ENCODE measurements around the gene AP1S1.
"Not testable (repeated sequence)": the region's sequence is repeated elsewhere in the genome, so short reads cannot be mapped to it uniquely, and the experiment has no call there.

The AP1S1 gene

DNA sequence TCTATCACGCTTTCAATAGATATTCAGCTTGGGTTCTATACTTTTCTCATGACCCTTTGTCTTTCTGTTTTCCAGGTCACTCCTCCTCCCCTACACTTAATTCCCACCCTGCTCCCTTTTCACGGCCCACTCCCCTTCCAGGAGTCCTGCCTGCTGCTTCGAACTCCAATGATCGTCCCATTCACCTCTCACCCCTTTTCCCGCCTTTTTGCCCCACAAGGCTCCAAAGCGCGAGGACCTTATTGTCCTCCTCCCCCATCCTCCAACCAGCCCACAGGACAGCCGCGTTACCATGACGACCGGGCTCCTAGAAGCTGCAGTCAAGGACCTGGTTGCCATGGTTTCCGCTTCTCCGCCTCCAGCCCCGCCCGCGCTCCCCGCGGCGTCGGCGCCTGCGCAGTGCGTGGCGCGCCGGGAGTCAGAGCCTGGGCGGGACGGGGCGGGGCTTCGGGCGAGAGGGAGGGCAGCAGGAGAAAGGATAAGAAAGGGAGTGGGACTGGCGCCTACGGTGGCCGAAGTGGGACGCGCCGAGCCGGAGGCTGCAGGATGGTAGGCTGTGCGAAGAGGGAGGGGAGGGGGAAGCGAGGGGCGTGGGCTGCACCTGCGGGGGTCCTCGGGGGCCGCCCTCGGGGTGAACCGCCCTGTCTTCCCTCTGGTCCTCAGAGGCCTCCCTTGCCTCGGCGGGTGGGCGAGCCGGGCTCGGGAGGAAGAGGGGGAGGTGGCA lies at the start of gene AP1S1:
Gene AP1S1, plus strand, starts transcription at position 508 of the 724 bp plus-strand sequence. Its CDS starts 39 bp downstream, at position 547.
- DNase-seq: peak; percentile 55 to 76

DNA sequence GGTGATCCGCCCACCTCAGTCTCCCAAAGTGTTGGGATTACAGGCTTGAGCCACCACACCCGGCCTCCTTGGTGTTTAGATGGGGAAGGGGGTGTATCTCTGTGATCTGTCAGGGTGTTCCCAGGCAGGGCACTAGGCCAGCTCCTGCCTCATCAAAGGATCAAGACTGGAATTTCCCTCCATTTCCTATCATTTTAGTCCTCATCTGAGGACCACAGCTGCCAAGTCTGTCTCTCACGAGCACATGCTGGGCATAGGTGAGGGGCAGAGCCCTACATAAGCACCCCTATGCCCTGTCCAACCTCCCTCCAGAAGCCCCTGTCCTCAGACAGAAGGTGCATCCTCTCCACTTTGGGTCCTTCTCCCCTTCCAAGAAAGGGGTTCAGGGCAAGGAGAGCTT lies 49.5 kb upstream of the AP1S1 start:
- no peak for DNase-seq

DNA sequence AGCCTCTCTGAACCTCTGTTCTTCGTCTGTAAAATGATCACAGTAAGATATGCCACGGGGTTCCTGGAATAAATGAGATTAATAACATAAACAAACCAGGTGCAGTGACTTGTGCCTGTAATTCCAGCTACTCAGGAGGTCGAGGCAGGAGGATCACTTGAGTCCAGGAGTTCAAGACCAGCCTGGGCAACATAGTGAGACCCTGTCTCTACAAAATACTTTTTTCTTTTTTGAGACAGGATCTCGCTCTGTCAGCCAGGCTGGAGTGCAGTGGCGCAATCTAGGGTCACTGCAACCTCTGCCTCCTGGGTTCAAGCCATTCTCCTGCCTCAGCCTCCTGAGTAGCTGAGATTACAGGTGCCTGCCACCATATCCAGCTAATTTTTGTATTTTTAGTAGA lies 49.0 kb upstream of the AP1S1 start:
- DNase-seq: not testable (repeated sequence)

DNA sequence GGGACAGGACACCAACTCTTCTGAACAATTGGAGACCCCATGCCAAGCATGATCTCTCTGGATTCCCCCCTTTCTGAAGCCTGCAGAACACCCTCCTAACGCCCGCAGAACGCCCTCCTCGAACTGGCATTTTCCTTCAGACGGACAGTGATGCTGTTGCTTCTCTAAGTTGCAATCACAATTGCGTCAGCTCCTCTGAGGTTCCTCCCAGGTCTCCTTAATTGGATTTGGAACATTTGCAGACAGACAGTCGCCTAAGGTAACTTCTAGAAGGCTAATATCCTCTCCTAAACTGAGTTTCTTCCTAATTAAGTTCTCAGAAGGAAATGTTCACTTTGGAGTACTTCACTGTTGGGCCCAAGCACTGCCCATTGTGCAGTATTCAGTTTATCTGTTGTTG lies 47.9 kb upstream of the AP1S1 start:
- DNase-seq: no peak

DNA sequence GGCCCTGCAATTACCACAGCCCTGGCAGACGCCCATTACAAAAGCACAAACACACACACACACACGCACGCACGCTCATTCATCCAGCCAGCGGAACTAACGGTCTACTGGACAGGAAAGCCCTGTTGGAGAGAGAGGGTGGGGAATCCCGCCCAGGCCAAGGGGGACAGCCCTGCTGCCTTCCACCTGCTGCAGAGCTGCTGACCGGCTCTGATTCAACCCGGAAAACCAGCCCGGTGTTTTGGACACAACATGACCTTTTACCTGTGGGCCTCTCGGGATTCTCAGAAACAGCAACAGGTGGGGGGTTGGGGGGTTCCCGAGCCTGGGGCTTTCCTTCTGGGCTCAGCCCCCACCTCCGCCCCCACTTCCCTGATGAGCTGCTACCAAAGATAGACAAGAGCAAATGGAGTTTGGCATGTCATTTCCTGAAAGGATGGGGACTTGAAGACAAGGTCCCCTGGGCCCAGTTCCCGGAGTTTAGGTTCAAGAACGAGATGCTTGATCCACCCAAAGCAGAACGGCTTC lies 45.9 kb upstream of the AP1S1 start:
- DNase-seq: peak in 1 of 2 donors; percentile 9

DNA sequence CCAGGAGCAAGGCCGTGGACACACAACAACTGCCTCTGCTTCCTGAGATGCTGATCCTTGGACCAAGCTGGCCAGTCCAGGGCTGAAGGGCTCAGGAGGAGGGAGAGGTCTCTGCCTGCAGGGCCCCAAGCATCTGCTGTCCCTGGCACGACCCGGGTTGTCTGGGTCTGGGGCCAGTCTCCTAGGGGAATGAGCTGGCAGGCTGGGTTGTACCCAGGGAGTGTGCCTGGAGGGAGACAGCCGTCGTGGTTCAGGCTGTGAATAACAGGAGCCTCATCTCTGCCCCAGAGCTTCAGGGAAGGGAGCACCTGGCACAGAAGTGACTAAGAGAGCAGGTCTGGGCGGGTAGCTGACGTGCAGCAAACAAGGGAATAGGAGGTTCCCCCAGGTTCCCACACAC lies 45.3 kb upstream of the AP1S1 start:
- DNase-seq: no peak

DNA sequence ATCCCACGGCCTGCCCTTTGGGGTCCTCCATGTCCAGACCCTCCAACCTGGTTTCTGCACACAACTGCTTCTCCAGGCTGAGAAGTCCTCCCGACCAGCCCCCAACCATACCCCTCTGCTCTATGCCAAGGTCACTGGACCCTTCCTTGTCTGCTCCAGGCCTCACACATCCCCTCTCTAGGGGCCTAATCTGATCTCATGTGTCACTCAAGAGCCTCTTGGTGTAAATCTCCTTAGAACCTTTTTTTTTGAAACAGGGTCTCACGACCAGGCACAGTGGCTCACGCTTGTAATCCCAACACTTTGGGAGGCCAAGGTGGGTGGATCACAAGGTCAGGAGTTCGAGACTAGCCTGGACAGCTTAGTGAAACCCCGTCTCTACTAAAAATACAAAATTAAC lies 44.9 kb upstream of the AP1S1 start:
- DNase-seq: no peak

DNA sequence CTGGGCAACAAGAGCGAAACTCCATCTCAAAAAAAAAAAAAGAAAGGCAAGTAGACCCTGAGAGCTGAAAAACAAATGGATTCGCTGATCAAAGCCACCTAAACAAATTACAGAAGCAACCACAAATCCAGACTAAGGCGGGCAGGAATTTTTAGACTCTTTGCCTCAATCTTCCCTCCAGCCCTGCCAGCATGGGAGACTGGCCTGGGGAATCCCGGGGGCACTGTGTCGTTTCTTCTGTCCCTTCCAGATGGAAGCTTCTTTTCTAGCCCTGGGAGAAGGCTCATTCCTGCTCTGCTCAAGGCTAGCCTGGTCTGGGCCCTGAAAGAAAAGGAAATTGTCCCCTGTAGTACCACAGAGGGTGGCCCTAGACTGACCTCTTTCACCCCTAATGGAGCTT lies 43.0 kb upstream of the AP1S1 start:
- no peak for DNase-seq

DNA sequence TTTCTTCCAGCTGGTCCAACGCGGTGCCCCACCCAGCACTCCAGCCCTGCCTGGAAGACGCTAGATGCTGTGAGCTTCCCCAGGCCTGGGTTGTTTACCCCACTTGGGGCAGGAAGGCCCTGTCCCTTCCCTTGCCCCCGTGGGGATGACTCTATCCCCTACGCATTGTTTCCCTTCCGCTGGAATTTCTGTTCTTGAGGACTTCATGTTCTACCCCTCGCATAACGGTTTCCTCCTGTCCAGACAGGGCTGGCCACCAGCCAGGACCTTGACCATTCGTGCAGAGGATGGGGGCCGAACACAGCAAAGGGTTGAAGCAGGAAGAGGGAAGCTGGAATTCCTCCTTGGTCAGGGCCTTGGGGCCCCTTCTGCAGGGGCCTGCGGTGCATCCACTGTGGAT lies 42.0 kb upstream of the AP1S1 start:
- no peak for DNase-seq

DNA sequence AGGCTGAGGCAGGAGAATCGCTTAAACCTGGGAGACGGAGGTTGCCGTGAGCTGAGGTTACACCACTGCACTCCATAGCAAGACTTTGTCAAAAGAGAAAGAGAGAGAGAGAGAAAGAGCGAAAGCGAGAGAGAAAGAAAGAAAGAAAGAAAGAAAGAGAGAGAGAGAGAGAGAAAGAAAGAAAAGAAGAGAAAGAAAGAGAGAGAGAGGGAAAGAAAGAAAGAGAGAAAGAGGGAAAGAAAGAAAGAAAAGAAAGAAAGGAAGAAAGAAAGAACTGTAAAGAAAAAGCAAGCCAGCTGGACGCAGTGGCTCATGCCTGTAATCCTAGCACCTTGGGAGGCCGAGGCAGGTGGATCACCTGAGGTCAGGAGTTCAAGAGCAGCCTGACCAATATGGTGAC lies 41.1 kb upstream of the AP1S1 start:
- not testable (repeated sequence) for DNase-seq

DNA sequence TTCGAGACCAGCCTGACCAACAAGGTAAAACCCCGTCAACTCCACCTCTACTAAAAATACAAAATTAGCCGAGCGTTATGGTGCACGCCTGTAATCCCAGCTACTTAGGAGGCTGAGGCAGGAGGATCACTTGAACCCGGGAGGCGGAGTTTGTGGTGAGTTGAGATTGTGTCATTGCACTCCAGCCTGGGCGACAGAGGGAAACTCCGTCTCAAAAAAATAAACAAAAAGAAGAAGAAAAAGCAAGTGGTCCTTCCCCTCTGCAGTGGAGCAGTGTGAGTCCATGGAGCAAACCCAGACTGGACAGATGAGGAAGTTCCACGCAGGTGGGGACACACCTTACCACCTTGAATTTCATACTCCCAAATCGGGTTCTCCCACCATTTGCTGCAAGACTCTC lies 40.4 kb upstream of the AP1S1 start:
- no peak for DNase-seq

DNA sequence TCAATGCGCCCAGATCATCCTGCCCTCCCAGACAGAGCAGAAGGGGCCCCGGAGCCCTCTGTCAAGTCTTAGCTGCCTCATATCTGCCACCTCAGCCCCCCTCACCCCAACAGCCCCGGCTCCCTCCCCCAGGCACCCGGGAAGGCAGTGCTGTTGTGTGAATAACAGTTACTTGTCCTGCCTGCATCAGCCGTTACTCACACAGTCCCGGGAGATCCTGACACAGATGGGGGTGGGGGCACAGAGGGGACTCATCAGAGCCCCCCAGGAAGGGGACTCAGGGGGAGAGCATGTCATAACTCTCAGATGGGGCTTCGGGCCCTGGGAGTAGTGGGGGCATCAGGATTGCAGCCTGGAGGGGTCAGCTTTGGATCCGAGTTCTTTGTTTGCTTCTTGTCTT lies 39.8 kb upstream of the AP1S1 start:
- no peak for DNase-seq

DNA sequence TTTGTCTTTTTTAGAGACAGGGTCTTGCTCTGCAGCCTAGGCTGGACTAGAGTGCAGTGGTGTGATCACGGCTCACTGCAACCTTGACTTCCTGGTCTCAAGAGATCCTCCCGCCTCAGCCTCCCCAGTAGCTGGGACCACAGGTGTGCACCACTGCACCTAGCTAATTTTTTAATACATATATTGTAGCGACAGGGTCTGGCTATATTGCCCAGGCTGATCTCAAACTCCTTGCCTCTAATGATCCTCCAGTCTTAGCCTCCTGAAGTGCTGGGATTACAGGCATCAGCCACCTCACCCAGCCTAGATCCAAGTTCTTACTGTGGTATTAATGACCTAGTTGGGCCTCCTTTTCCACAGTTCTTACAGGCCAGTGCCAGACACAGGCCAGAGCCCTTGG lies 39.1 kb upstream of the AP1S1 start:
- no peak for DNase-seq

DNA sequence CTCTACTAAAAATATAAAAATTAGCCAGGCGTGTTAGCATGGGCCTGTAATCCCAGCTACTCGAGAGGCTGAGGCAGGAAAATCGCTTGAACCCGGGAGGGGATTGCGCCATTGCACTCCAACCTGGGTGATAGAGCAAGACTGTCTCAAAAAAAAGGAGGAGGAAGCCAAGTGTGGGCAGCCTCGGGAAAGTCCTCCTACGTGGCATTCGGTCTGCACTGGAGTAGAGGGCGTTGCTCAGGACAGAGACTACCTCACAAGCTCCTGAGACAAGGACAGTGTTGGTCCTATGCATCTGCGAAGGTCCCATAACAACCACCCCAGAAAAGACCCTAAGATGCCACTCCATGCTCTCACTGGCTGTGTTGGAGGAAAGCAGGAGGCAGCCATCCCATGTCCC lies 37.4 kb upstream of the AP1S1 start:
- DNase-seq: no peak

DNA sequence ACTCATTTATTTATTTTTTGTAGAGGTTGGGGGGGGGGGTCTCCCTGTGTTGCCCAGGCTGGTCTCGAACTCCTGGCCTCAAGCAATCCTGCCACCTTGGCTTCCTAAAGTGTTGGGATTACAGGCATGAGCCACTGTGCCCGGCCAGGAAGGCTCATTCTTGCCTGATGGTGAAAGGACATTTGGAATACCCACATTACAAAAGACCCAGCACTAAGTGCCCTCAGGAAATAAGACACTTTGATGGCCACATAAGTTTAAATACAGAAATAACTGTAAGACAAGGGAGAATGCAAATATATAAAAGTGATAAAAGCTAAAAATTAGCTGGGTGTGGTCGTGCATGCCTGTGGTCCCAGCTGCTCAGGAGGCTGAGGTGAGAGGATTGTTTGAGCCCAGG lies 35.4 kb upstream of the AP1S1 start:
- no peak for DNase-seq

DNA sequence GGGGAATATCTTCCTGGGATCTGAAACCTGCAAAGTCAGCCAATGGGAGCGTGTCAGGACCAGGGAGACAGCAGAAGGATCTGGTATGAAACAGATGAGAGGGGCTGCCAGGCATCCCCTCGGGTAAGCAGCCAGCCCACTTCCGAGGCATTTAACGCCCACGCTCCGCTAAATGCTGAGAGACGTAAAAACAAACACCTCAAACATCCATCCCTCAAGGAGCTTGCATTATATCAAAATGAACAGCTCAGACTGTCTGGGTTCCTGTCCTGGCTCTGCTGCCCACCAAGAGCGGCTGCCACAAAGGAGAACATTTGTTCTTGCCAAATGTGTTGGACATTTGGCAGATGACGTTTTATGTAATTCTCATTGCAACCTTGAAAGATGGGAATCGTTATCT lies 34.4 kb upstream of the AP1S1 start:
- no peak for DNase-seq

DNA sequence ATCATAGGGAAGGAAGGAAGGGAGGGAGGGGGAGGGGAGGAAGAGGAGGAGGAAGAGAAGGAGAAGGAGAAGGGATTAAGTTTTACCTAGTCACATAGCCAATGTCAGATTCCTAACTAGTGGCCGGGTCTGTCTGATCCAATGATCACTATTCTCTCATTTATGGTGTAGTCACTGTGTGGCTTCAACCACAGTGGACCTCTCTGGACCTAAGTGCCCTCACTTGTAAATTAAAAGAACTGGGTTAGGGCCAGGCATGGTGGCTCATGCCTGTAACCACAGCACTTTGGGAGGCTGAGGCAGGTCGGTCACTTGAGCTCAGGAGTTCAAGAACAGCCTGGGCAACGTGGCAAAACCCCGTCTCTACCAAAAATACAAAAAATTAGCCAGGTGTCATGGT lies 34.0 kb upstream of the AP1S1 start:
- DNase-seq: no peak

DNA sequence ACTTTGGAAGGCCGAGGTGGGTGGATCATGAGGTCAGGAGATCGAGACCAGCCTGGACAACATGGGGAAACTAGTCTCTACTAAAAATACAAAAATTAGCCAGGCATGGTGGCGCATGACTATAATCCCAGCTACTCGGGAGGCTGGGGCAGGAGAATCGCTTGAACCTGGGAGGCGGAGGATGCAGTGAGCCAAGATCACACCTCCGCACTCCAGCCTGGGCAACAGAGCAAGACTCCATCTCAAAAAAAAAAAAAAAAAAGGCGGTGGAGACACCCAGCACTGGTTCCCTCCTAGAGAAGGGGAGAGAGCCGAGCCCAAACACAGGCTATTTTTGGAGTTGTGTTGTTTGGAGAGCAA lies 32.7 kb upstream of the AP1S1 start:
- not testable (repeated sequence) for DNase-seq

DNA sequence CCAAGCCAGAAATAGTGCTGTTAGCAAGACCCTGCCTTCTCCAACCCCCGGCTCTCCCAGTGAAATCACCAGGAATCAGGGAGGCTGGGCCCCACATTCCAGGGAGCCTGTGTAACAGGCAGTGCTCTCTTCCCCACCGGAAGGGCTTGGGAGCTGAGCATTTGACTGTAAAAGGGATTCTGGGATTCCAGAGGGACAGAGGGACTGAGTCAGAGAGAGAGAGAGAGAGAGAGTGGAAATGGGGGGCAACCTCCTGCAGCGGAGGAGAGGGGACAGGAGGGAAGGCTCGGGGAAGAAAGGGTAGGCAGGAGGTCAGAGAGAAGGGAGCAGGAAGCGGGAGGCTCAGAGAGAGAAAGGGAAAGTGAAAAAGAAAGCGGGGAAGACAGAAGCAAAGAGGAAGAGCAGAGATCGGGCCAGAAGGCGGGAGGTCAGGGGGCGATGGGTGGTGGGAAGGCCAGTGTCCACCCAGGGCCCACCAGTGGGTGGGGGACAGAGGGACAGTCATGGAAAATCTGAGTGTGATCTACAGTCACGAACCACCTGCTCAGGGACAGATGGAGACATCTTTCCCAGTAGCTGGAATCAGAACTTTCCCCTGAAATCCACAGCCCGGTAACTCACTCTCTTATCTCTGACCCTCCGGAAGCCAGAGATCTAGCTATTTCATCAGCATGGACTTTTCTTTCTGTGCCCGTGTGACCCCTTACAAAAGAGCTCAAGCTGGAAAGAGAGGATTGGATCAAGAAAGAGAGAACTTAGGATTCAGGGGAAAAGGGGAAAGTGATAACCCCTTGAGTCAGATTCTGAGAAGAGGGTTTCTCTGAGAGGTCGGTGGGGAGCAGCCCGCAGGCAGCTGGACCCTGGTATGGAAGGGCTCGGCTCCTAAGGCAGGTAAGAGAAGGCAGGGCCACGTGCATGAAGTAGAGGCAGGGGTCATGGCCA lies 32.0 kb upstream of the AP1S1 start:
- no peak for DNase-seq

DNA sequence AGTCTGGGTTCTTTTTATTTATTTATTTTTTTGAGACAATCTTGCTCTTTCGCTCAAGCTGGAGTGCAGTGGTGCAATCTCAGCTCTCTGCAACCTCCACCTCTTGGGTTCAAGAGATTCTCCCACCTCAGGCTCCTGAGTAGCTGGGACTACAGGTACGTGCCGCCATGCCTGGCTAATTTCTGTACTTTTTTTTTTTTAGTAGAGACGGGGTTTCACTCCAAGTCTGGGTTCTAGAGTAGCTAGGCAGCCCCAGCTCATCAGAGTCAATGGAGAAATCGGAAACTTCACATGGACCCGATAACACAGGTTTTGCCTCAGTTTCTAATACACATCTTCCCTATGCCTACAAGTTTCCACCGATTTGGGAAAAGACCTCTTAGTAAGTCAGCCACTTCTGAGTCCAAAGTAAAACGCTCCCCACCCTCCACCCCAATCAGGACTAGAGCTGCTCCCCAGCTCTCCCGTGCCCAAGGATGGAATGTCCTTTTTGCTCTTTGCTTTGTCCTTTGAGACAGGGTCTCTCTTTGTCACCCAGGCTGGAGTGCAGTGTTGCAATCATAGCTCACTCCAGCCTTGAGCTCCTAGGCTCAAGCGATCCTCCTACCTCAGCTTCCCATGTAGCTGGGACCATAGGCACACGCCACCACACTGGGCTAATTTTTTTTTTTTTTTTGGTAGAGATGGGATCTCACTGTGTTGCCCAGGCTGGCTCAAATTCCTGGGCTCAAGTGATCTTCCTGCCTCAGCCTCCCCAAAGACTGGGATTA lies 31.2 kb upstream of the AP1S1 start:
- DNase-seq: no peak

DNA sequence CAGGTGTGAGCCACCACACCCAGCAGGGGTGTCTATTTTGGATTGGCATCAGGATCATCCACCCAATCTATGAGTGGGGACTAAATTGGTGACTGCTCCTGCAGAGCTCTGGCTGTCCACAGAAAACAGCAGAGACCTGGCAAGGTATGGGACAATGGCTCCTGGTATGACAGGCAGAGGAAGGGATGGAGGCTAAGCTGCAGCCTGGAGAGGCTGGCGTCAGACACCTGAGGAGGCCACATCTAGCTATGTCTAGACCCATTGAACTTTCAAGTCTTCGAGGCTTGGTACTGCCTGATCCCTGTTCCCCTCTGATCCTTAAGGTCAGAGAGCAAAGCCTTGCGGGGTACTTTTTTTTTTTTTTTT lies 30.6 kb upstream of the AP1S1 start:
- DNase-seq: no peak

DNA sequence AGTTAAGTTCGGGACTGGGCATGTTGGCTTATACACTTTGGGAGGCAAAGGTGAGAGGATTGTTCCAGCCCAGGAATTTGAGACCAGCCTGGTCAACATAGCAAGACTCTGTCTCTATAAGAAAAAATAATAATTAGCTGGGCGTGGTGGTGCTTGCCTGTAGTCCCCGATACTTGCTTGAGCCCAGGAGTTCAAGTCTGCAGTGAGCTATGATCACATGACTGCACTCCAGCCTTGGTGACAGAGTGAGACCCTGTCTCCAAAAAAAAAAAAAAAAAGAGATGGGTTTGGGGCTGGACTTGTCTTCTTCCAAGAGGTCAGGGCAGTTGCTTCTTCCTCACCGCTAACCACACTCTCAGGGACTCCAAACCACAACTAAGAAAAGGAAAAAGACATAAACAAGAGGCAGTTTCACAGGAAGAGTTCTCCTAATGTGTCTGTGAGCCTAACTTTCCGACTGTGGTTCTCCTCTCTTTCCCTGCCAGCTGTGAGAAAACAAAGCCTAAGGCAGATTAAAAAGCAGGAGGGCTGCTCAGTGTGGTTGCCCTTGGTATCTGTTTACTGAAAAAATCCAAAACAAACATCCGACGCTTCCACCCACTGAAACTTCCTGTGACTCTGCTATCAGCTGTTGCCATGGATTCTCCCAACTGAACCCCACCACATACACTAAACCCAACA lies 29.8 kb upstream of the AP1S1 start:
- DNase-seq: peak in 1 of 2 donors; percentile 20

Measured in bone marrow (tissue), 2 donors.